ENCODE results near the gene HEPN1. TPM values are rescaled to one million over a fixed set of nuclear protein-coding genes. Genes with fewer than 3 reads are reported as not detected.

HEPN1 gene
- total RNA-seq, 1 donor from 2014 or later = not detected

DNA sequence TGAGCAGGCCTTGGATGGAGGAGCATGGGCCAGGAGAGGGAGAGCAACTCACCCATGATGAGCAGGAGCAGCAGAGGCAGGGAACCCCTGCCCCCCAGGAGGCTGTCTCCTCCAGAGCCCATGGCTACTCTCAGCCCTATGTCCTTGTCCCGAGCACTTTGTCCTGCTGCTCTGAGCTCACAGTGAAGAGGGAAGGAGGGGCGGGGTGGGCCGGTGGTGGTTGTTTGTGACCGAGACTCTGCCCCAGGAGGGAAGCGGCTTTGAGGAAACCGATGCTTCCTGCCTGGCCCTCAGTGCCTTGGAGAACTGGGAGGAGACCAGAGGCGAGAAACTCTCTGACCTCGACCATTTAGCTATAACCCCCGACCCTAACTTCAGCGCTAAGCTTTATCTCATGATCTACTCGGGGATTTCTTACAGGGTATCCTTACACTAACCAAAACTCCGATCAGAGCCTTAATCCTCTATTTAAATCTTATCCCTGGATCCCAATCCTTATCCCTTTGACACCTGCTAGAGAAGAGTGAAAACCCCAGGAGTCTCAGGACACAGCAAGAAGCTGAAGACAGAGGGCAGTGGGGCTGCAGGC, 21.3 kb upstream of the HEPN1 start, which contains the start of gene ROBO4:
Gene ROBO4, minus strand, starts transcription at position 192 of the 589 bp plus-strand sequence. Its CDS starts 70 bp downstream, at position 122.
- H3K4me3 Mint-ChIP-seq = no peak within 1 kb of the TSS

DNA sequence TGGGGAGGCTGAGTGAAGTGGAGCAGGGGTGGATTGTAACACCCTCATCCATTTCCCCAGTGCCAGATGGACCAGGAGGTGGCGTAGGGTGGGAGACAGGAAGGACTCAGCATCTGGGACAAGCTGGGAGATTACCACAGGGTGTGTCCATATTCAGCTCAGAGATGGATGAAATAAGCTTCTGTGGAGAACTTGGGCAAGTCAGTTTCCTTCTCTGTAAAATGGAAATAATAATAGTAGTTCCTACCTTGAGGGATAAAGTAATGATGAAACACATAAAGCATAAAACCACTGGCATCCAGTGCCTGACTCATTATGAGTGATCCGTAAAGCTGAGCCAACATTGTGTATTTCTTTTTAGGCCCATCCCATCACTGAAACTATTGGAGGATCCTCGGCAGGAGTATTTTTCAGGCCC, 20.8 kb upstream of the HEPN1 start:
- intact Hi-C loops (cut with micrococcal nuclease) = no loop called here
- Mint-ChIP-seq H3K27ac (no peak overlapping the region), H3K4me3 (no peak overlapping the region), H3K36me3 (ENCODE audit: low read depth) (no peaks in the 10 kb centered on the region), H3K9me3 (no peaks in the 10 kb centered on the region), H3K27me3 (ENCODE audit: insufficient read depth) (peaks cover 18% of the 10 kb centered on the region), H3K4me1 (ENCODE audit: low read depth) (peaks cover 4% of the 10 kb centered on the region)
- no peak for DNase-seq (ENCODE audit: low spot score)

More for the DNA sequence above, 21.3 kb upstream of the HEPN1 start, which contains the start of gene ROBO4:
- no peak for DNase-seq (ENCODE audit: low spot score)
- no peaks in the 10 kb centered on the region for H3K9me3 Mint-ChIP-seq
- no peaks in the 10 kb centered on the region for H3K36me3 Mint-ChIP-seq (ENCODE audit: low read depth)
- H3K4me1 Mint-ChIP-seq (ENCODE audit: low read depth) = peaks cover 4% of the 10 kb centered on the region
- intact Hi-C loops (cut with micrococcal nuclease) = no loop called here
- H3K27me3 Mint-ChIP-seq (ENCODE audit: insufficient read depth) = peaks cover 20% of the 10 kb centered on the region
- no peak within 1 kb of the TSS for H3K27ac Mint-ChIP-seq

DNA sequence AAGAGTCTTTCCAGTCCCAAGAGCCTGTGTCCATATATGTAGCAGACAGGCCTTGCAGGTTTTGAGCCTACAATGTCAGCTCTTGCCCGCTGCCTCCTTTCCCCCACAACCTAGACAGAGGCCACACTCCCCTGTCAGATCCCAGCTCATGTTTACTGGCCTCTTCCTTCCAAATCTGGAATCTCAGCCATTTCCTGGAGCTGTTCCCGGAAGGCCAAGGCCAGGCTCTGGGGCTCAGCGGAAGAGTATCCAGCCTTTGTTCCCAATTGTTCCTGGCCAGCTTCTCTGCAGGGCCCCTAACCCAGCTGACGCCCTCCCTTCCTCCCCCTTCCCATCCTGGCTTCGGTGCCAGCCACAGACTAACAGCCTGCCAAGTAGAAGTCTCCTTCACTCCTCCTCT, 20.3 kb upstream of the HEPN1 start:
- Mint-ChIP-seq H3K4me3 (no peak overlapping the region), H3K9me3 (no peaks in the 10 kb centered on the region), H3K36me3 (ENCODE audit: low read depth) (no peaks in the 10 kb centered on the region), H3K27ac (no peak overlapping the region), H3K4me1 (ENCODE audit: low read depth) (peaks cover 4% of the 10 kb centered on the region), H3K27me3 (ENCODE audit: insufficient read depth) (peaks cover 17% of the 10 kb centered on the region)
- DNase-seq (ENCODE audit: low spot score) = no peak
- intact Hi-C loops (cut with micrococcal nuclease) = no loop called here

DNA sequence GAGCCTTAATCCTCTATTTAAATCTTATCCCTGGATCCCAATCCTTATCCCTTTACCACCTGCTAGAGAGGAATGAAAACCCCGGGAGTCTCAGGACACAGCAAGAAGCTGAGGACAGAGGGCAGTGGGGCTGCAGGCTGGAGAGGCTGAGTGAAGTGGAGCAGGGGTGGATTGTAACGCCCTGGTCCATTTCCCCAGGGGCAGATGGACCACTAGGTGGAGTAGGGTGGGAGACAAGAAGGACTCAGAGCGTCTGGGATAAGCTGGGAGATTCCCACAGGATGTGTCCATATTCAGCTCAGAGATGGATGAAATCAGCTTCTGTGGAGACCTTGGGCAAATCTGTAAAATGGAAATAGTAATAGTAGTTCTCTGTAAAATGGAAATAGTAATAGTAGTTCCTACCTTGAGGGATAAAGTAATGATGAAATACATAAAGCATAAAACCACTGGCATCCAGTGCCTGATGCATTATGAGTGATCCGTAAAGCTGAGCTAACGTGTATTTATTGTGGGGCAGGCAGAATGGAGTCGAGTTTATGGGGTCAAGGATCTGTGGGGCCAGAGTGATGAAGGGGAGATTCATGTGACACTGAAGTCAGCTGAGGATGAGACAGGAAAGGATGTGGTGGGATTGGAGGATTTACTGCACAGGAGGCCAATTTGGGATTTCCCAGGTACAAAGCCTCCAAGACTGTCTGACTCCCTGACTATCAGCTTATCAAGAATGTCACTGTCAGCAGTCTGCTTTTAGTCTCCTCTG, 19.5 kb upstream of the HEPN1 start:
- Mint-ChIP-seq H3K9me3 (no peaks in the 10 kb centered on the region), H3K4me1 (ENCODE audit: low read depth) (peaks cover 4% of the 10 kb centered on the region), H3K4me3 (no peak overlapping the region), H3K36me3 (ENCODE audit: low read depth) (no peaks in the 10 kb centered on the region), H3K27me3 (ENCODE audit: insufficient read depth) (peaks cover 17% of the 10 kb centered on the region), H3K27ac (no peak overlapping the region)
- no peak for DNase-seq (ENCODE audit: low spot score)
- intact Hi-C loops (cut with micrococcal nuclease) = no loop called here

DNA sequence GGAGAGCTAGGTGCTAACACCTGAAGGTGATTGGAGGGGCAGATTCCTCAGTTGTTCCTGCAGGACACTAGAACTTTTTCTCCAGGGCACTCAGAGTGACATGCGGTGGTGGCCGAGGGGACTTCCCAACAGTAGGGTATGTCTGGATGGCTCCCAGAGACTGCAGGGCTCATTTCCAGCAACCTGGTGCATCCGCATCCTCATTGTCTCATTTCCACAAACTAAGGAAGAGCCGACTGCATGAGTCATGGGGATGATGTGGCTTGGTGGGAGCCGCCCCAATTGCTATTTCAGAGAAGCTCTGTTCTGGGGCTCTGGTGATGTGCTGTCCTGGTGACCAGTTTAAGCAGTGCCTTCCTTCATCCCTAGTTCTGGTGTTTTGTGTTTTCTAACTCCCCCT, 18.6 kb upstream of the HEPN1 start:
- no peak for DNase-seq (ENCODE audit: low spot score)
- H3K4me3 Mint-ChIP-seq = no peak overlapping the region
- peaks cover 4% of the 10 kb centered on the region for H3K4me1 Mint-ChIP-seq (ENCODE audit: low read depth)
- intact Hi-C loops (cut with micrococcal nuclease) = no loop called here
- peaks cover 14% of the 10 kb centered on the region for H3K27me3 Mint-ChIP-seq (ENCODE audit: insufficient read depth)
- H3K27ac Mint-ChIP-seq = no peak overlapping the region
- no peaks in the 10 kb centered on the region for H3K36me3 Mint-ChIP-seq (ENCODE audit: low read depth)
- H3K9me3 Mint-ChIP-seq = no peaks in the 10 kb centered on the region

DNA sequence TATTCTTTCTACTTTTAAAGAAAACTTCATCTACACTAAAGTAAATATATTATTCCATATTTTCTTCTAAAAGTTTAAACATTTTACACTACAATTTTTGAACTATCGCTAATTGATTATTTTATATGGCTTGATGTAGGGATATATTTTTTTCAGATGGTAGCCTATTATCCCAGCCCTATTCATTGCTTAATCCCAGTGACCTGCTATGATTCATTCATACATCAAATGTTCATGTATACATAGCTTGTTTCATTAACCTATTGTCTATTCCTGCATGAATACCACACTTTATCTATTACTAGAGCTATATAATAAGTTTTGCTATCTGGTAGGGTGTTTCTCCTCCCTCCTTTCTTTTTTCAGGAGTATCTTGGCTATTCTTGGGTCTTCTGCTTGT, 16.4 kb upstream of the HEPN1 start:
- Mint-ChIP-seq H3K4me3 (no peak overlapping the region), H3K27me3 (ENCODE audit: insufficient read depth) (peaks cover 14% of the 10 kb centered on the region), H3K27ac (no peak overlapping the region), H3K36me3 (ENCODE audit: low read depth) (no peaks in the 10 kb centered on the region), H3K9me3 (no peaks in the 10 kb centered on the region), H3K4me1 (ENCODE audit: low read depth) (peaks cover under 1% of the 10 kb centered on the region)
- no peak for DNase-seq (ENCODE audit: low spot score)
- intact Hi-C loops (cut with micrococcal nuclease) = no loop called here

DNA sequence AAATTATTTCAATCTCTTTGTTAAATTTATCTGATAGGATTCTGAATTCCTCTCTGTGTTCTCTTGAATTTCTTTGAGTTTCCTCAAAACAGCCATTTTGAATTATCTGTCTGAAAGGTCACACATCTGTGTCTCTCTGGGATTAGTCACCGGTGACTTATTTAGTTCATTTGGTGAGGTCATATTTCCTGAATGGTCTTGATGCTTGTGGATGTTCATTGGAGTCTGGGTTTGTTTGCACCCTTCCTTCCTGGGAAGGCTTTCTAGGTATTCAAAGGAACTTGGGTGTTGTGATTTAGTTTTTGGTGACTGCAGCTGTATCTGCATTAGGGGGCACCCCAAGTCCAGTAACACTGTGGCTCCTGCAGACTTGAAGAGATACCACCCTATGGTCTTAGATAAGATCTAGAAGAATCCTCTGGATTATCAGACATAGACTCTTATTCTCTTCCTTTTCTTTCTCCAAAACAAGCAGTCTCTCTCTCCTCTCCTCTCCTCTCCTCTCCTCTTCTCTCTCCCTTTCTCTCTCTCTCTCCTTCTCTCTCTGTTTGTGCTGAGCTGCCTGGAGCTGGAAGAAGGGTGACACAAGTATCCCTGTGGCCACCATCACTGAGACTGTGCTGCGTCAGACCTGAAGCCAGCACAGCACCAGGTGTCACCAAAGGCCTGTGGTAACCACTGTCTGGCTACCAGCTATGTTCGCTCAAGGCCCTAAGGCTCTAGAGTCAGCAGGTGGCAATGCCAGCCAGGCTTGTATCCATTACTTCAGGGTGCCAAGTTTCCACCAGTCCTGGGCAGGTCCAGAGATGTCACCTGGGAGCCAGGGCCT, 3.3 kb upstream of the HEPN1 start:
- intact Hi-C loops (cut with micrococcal nuclease) = no loop called here
- H3K4me1 Mint-ChIP-seq (ENCODE audit: low read depth) = no peaks in the 10 kb centered on the region
- peaks cover 15% of the 10 kb centered on the region for H3K9me3 Mint-ChIP-seq
- H3K27ac Mint-ChIP-seq = no peak overlapping the region
- no peak for DNase-seq (ENCODE audit: low spot score)
- no peak overlapping the region for H3K4me3 Mint-ChIP-seq
- peaks cover 2% of the 10 kb centered on the region for H3K36me3 Mint-ChIP-seq (ENCODE audit: low read depth)
- H3K27me3 Mint-ChIP-seq (ENCODE audit: insufficient read depth) = peaks cover 4% of the 10 kb centered on the region

DNA sequence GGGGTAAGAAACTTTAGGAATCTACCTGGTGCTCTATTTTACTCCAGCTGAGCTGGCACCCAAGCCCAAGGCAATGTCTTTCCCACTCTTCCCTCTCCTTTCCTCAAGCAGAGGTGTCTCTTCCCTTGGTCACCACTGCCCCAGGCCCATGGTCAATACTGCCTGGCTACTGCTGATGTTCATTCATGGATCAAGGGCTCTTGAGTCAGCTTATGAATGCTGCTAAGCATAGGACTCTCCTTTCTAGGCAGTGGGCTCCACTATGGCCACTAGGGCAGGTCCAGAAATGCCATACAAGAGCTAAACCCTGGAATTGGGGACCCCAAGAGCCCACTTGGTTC, 2.7 kb upstream of the HEPN1 start:
- Mint-ChIP-seq H3K4me3 (no peak overlapping the region), H3K4me1 (ENCODE audit: low read depth) (no peaks in the 10 kb centered on the region), H3K27ac (no peak overlapping the region), H3K36me3 (ENCODE audit: low read depth) (peaks cover 2% of the 10 kb centered on the region), H3K27me3 (ENCODE audit: insufficient read depth) (peaks cover 4% of the 10 kb centered on the region), H3K9me3 (peaks cover 14% of the 10 kb centered on the region)
- no peak for DNase-seq (ENCODE audit: low spot score)
- intact Hi-C loops (cut with micrococcal nuclease) = no loop called here

DNA sequence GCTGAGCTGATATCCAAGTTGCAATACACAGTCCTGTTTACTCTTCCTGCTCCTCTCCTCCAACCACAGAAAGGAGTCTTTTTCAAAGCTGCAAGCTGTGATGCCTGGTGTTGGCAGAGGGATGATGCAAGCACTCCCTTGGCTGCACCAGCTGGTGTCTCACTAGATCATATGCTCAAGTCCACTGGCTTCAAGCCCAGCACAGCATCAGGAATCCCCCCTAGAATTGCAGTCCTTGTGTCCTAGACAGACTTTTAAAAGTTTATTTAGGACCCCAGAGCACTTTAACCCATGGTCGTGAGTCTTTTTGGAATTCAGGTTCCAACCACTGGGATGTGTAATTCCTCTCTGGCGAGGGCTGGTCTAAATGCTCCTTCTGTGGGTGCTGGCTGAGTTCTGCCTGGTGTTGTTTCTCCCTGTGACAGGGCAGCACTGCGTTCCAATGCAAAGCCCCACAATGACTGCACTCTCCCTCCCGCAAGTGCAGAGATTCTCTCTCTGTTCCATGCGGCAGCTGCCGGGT, 1.9 kb upstream of the HEPN1 start:
- no peaks in the 10 kb centered on the region for H3K4me1 Mint-ChIP-seq (ENCODE audit: low read depth)
- H3K27me3 Mint-ChIP-seq (ENCODE audit: insufficient read depth) = peaks cover 4% of the 10 kb centered on the region
- no peak for DNase-seq (ENCODE audit: low spot score)
- H3K36me3 Mint-ChIP-seq (ENCODE audit: low read depth) = peaks cover 2% of the 10 kb centered on the region
- intact Hi-C loops (cut with micrococcal nuclease) = no loop called here
- peaks cover 6% of the 10 kb centered on the region for H3K9me3 Mint-ChIP-seq
- no peak overlapping the region for H3K27ac Mint-ChIP-seq
- no peak overlapping the region for H3K4me3 Mint-ChIP-seq

DNA sequence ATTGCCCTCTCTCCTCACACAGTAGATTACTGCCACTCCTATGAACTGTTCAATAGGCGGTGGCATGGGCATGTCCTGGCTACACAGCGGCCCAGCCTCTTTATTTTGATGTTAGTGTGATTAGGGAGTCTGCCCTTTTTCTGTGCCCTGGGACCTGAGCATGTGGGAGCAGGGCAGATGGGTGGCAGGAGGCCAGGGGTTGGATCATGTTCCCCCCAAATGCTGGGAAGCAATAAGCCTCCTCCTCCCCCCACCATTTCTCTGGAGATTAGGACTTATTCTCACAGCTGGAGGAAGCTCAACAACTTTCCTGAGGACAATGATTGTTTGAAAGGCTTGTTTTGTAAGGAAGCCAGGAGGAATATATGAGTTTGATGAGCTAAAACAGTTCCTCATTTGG, 848 bp downstream of the HEPN1 start:
- peaks cover 8% of the 10 kb centered on the region for H3K27me3 Mint-ChIP-seq (ENCODE audit: insufficient read depth)
- H3K4me1 Mint-ChIP-seq (ENCODE audit: low read depth) = peaks cover 10% of the 10 kb centered on the region
- H3K4me3 Mint-ChIP-seq = no peak overlapping the region
- H3K9me3 Mint-ChIP-seq = no peaks in the 10 kb centered on the region
- no peak for DNase-seq (ENCODE audit: low spot score)
- intact Hi-C loops (cut with micrococcal nuclease) = loop anchor here (1.0 to 2.0 kb wide), 3 partner anchors 35 to 298 kb away; partner anchors contain the start of genes CCDC15 and TBRG1
- H3K36me3 Mint-ChIP-seq (ENCODE audit: low read depth) = peaks cover 2% of the 10 kb centered on the region
- H3K27ac Mint-ChIP-seq = no peak overlapping the region

DNA sequence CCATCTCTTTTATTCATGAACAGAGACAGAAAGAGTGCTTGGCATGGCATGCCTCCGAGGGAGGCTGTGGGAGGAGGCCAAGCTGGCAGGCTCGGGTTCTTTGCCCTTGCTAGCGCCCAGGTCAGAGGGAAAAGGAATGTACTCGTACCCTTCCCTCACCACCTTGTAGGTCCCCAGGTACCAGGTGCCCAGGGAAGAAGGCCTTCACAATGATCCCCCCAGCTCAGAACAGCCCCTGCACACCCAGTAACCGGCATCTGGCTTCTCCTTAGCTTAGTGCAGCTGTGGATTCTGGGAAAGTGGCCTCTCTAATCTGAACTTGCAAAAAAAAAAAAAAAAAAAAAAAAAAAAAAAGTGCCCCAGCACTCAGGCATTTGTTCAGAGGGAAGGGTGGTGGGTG, 1.3 kb downstream of the HEPN1 start:
- Mint-ChIP-seq H3K27me3 (ENCODE audit: insufficient read depth) (peaks cover 8% of the 10 kb centered on the region), H3K27ac (no peak overlapping the region), H3K9me3 (no peaks in the 10 kb centered on the region), H3K4me1 (ENCODE audit: low read depth) (peaks cover 10% of the 10 kb centered on the region), H3K4me3 (no peak overlapping the region), H3K36me3 (ENCODE audit: low read depth) (peaks cover 2% of the 10 kb centered on the region)
- DNase-seq (ENCODE audit: low spot score) = no peak
- intact Hi-C loops (cut with micrococcal nuclease) = loop anchor here (1.0 to 2.0 kb wide), 3 partner anchors 34 to 298 kb away; partner anchors contain the start of genes CCDC15 and TBRG1

DNA sequence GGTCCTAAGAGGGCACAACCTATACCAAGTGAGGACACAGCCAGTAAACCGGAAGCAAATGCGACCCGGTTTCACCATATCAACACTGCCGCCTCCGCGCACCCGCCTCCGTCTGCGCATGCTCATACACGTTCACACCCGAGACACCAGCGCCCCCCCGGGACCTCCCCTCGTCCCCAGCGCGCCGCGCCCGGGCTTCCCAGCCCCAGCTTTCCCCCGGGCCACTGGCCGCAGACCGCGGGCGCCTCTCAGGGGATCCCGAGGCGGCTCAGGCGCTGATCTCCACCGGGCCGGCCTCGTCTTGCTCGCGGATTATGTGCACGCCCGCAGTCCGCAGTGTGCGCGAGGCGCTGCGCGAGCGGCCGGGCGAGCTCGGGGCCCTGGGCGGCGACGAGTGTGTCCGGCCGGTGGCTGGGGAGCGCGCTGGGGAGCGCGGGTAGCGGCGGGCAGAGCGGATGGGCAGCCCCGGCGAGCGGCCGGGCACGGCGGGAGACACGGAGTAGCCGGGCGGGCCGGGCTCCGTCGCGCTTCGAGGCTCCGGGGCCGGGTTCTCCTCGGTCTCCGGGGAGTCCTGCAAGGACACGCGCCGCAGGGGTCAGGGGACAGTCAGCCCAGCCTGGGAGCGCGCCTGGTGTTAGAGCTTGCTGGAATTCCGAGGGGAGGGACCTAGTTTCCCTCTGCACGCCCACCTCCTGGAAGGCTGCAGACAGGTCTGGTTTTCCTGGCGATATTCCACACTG, 2.0 kb downstream of the HEPN1 start:
- no peaks in the 10 kb centered on the region for H3K9me3 Mint-ChIP-seq
- DNase-seq (ENCODE audit: low spot score) = peak; percentile 62
- H3K27me3 Mint-ChIP-seq (ENCODE audit: insufficient read depth) = peaks cover 8% of the 10 kb centered on the region
- H3K4me1 Mint-ChIP-seq (ENCODE audit: low read depth) = peaks cover 10% of the 10 kb centered on the region
- H3K36me3 Mint-ChIP-seq (ENCODE audit: low read depth) = peaks cover 2% of the 10 kb centered on the region
- no peak overlapping the region for H3K27ac Mint-ChIP-seq
- H3K4me3 Mint-ChIP-seq = no peak overlapping the region
- intact Hi-C loops (cut with micrococcal nuclease) = loop anchor here (1.0 to 2.0 kb wide), 3 partner anchors 34 to 299 kb away; partner anchors contain the start of genes CCDC15 and TBRG1
